HEK293T (cell line): ENCODE measurements around the gene EIF5A2.

Source experiments
- BHLHE40 ChIP-seq: fragments of 450-650 bp; IDR thresholded peaks from 2 replicates; pipeline ENCODE4 v1.6.1; 2016; ENCODE audit warnings: mild to moderate bottlenecking, moderate library complexity, borderline replicate concordance
- CTBP1 ChIP-seq: fragments of 450-650 bp; IDR thresholded peaks from 2 replicates; pipeline ENCODE4 v1.6.1; 2016; ENCODE audit warnings: borderline replicate concordance
- ELF4 ChIP-seq: fragments of 450-650 bp; IDR thresholded peaks from 2 replicates; pipeline ENCODE4 v1.6.1; 2017; ENCODE audit warnings: antibody characterized with exemption
- FOXA1 ChIP-seq: fragments of 450-650 bp; IDR thresholded peaks from 2 replicates; pipeline ENCODE4 v1.6.1; 2016; ENCODE audit warnings: mild to moderate bottlenecking
- FOXK2 ChIP-seq: fragments of 450-650 bp; IDR thresholded peaks from 2 replicates; pipeline ENCODE4 v1.6.1; 2016; ENCODE audit warnings: mild to moderate bottlenecking
- HDGF ChIP-seq: fragments of 450-650 bp; IDR thresholded peaks from 2 replicates; pipeline ENCODE4 v1.6.1; 2017; ENCODE audit warnings: antibody characterized with exemption, borderline replicate concordance
- ZNF384 ChIP-seq: fragments of 450-650 bp; IDR thresholded peaks from 2 replicates; pipeline ENCODE4 v1.6.1; 2016

DNA sequence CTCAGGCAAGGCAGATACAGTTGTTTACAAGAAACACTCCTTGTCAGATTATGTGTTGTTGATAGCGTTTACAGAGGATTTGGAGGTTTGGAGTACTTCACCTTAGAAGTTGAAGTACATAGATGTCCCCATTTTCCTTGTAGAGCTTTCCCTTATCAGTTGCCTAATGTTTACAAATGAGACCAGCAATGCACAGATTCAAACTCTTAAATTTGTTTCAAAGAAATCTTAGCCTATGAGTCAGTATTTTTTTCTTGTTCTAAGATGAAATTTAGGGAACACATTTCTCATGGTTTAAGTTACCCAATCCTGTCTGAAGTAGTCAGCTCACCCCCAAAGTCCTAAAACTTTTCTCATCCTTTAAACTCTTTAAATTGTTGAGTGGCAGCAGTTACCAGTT is 6.3 kb upstream of the EIF5A2 start:
- TF ChIP-seq ZNF384 (no peak), HDGF (no peak), FOXA1 (no peak), FOXK2 (no peak), ELF4 (no peak), CTBP1 (no peak), BHLHE40 (no peak)
